HG03432 (cell line): ENCODE data around the gene PMEPA1.

Experiments
- ATAC-seq: cut with Tn5 transposase; IDR thresholded peaks from one replicate; pipeline ENCODE4 v1.9.1; 2021; ENCODE audit warnings: mild to moderate bottlenecking, moderate library complexity; ENCODE audit not compliant: unreplicated experiment

Gene PMEPA1

DNA sequence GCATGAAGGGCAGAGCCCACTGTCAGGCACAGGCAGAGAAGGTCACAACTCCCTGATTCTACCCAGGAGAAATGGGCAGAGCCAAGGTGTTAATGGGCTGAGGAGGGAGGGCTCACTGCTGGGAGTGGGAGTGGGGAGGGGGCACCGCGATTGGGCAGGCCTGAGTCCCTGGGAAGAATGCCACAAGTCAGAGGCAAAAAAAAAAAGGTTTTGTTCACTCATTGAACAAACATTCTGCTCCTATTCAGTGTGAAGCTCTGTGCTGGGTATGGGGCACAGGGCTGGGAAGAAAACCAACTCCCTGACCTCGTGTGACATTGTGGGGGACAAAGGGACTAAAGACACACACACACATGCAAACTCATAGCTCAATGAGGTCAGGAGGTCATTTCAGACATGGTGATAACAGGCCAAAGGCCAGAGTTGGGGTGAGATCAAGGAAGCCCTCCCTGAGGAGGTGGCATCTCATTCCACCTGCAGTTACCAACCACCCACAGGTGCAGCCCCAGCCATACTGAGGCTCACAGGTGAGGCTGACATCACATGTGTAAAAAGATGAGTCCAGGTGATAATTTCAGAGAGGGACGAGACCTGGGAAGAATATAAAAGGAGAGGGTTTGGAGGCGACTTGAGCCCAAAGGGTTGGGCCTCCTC is 3.2 kb upstream of the PMEPA1 start:
- no peak for ATAC-seq

DNA sequence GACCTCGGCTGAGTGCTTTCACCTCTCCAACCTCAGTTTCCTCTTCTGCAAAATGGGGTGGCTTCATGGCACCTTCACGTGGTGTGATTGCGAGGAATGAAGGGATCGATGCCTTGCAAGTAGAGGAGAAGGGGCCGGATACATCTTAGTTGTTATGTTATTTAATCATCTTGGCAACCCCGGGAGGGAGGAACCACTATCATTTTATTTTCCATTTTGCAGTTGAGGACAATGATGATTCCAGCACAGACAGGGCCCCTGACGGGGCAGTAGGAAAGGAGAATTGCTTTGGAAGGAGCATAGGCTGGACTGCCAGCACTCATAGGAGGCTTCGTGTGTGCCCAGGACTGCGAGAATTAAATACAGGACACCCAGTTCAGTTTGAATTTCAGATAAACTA is 2.5 kb upstream of the PMEPA1 start:
- no peak for ATAC-seq

GRCh38 chr20:57711826-57712225 is 2.0 kb upstream of the PMEPA1 start:
- ATAC-seq = no peak

GRCh38 chr20:57711311-57711712 is 1.5 kb upstream of the PMEPA1 start:
- ATAC-seq = no peak

DNA sequence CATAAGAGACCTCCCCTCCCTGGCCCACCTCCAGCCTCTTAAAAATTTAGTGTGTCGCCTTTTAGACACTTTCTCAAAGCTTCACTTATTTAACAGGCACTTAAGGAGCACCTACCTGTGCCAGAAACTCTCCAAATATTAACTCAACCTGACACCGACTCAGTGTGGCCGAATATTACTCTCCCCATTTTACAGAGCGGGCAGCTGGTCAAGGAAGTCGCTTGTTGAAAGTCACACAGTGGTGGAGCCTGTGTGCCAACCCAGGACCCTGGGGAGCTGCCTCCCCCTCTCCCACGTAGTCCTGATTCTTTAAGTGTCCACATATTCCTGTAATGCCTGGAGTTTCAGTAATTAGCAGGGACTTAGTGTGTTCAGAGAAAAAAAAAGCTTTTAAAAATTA is 1.0 kb upstream of the PMEPA1 start:
- ATAC-seq = no peak

GRCh38 chr20:57708694-57709673 is 831 bp downstream of the PMEPA1 start:
- ATAC-seq = no peak

GRCh38 chr20:57707849-57708693 is 1.7 kb downstream of the PMEPA1 start:
- no peak for ATAC-seq

- no peak for ATAC-seq
These were observed 2.5 kb downstream of the PMEPA1 start for GRCh38 chr20:57707320-57707719.

GRCh38 chr20:57705127-57705899 is 4.5 kb downstream of the PMEPA1 start:
- no peak for ATAC-seq

- ATAC-seq = no peak
These were observed 5.6 kb downstream of the PMEPA1 start for GRCh38 chr20:57704245-57704644.

DNA sequence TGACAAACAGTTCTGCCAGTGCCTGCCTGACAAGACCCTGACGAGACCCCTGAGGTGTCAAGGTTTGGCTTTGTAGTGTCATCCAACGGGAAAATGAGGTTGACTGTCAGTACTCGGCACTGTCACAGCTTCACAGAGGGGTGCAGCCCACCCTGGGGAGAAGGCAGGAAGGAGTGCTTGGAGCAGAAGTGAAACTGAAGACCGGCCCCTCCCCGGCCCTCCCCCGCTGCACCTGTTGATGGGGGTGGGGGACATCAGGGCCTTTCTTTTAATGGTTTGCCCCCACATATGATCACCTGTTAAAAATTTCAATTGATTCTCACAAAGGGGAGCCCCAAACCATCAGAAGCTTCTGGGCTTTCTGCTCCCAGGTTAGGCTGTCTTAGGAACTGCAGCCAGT is 6.8 kb downstream of the PMEPA1 start:
- ATAC-seq = no peak

- no peak for ATAC-seq
These were observed 7.3 kb downstream of the PMEPA1 start for GRCh38 chr20:57702521-57702920.

DNA sequence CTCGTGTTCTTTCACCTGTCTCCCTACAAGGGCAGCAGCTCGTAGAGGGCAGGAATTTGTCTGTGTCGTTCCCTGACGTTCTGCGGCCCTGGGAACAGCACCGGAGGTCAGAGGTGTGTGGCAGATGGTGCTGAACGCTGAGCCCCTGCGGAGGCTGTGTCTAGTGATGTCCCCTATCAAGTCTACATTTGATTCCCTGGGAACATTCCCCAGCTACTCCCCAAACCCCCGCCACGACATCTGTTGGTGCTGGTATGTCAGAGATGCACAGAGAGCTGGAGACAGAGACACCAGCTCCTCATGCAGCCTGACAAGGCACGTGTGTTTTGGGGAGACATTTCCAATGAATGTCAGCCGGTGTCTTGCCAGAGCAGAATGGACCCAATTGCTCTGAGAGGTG is 7.7 kb downstream of the PMEPA1 start:
- ATAC-seq = no peak

DNA sequence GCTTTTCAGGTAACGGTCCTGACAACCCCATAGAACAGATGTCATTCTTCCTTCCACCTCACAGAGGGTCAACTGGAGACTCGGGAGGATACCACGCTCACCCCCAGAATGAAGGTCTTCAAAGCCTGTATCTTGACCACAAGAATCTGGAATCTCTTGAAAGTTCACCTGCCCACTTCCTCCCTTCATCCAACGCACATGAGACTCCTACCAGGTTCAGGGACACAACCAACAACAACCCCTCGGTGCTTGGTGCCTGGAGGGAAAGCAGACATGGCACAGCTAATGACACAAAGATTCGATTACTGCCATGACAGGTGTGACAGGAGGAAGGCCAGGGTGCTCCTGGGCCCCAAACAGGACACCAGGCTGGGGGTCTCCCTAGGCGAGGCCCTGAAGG is 8.2 kb downstream of the PMEPA1 start:
- no peak for ATAC-seq

DNA sequence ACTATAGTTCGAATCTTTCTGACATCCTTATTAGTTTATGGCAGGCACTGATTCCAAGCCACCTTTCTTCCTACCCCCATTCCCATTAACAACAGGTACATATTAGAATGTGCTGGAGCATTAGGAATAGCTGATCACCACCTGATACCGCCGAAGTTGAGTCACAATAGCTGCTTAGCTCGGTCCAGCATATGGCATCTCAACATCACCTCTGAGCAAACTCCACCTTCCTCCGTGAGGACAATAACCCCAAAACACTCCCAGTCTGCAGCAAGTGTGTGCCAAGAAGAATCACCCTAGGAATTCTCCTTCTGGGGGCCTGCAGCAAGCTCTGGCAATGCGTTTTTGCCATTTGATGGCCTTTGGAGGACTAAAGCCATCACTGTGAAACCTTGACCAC is 8.7 kb downstream of the PMEPA1 start:
- ATAC-seq = no peak

GRCh38 chr20:57699395-57699794 is 10.4 kb downstream of the PMEPA1 start:
- ATAC-seq = no peak

DNA sequence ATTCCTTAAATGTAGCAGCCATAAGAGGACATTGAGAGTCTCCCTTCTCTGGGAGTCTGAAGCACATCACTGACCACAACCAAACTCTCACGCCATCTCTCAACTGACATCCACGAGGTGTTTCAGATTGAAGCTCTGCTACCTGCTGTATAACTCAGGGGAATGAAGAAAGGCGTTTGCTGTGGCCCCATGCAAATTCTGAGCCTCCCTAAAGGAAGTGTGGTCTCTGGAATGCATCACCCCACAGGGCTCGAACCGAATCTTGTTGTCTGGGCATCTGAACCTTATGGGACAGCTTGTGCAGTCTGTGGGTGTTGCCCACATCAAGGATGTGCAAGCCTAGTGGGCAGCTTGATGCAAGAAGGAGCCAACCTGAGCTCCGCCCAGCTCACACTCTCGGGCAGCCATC is 10.9 kb downstream of the PMEPA1 start:
- no peak for ATAC-seq

DNA sequence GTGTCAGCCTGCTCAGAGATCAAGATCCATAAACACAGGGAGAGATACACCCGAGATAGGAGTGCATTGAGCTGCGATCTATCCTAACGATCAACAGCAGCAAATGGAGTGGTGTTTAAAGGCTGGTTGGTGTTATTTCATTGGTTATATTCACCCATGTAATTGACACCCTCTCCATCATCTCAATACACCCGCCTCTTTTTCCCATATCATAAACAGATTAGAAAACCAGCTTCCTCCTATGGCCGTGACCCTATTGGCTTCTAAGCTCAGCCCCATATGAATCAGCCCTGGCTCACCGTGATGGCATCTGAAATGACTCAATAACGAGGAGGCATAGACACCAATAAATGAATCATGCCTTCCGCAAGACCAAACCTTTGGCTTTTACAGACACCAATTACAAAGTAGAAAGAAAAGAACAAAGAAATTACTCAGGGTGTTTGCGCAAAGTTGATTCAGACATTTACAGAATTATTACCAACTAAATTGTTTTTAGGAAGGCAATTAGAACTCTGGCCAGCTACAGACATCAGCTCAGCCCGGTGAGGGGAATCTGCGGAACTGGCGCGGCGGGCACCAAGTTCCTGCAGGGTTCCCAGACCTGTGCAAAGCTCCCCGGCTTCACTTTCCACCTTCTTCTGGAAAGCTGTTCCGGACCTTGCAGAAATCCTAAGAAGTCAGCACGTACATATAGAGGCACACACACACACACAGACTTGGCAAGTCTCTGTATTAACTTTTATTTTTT is 11.5 kb downstream of the PMEPA1 start:
- ATAC-seq = no peak

DNA sequence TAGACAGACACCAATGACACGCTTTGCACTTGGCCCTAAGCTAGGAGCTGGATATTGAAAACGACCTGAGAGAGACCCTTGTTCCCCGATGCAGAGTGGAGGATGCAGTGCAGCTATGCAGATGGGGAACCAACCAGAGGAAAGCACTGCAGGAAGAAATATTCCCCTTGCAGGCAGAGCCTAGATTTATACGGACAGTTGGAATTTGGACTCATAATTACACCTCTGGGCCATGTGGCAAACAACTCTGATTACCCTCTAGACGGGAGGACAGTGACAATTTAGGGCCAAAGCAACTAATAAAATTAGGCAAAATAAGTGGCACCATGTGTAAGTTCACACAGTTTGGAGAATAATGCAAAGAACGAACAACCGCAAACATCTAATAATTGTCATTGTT is 12.3 kb downstream of the PMEPA1 start:
- ATAC-seq = no peak

DNA sequence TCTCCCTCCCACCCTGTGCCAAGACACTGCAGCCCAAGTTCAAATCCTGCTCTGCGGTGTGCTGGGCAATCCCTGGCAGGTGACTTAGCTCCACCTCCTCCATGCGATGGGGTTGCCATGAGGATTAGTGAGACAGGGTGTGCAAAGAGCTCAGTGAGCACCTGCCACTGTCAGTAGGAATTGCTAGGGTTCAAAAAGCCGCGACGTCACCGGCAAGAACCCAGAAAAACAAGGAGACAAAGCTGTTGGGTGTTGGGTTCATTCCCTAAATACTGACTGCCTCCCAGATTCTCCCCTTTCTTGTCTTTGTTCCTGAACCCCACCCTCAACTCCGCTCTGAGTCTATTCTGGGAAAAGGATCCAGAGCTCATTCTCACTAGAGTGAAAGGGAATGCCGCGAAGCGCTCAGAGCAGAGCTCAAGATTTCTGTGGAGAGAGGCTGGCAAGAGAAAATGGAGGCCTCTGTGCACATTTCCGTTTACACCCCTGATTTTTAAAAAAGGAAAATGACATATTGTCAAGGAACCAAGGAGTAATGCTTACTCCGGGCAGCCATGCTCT is 13.3 kb downstream of the PMEPA1 start:
- no peak for ATAC-seq
